SK-N-SH (cell line): ENCODE results near the gene OCA2. TPM values are rescaled to one million over a fixed set of nuclear protein-coding genes. Genes with fewer than 3 reads are reported as not detected.

Experiments
- CTCF ChIA-PET: fragments of 300-600, 350-600 bp; formaldehyde crosslinking; extraction: SDS; loops from one replicate; lab custom pipeline; 2021; lab: Yijun Ruan, JAX
- POLR2A ChIA-PET: fragments of 350-600 bp; sonication (Branson Sonifier 250); formaldehyde crosslinking; extraction: SDS; loops from one replicate; lab custom pipeline; 2020; ENCODE audit warnings: antibody characterized with exemption, inconsistent platforms; lab: Yijun Ruan, JAX
- DNase-seq: peaks from one replicate; pipeline ENCODE4 v3.0.0; 2012
- H2AFZ ChIP-seq: fragments of 200-600 bp; sonication (generic); 2 replicates; pipeline ENCODE4 v1.8.1; 2016; ENCODE audit warnings: antibody characterized with exemption, mild to moderate bottlenecking, low read depth
- H3F3A ChIP-seq: fragments of 200-600 bp; sonication (generic); replicated peaks from 2 replicates; pipeline ENCODE3; 2016; ENCODE audit warnings: antibody characterized with exemption, mild to moderate bottlenecking; ENCODE audit not compliant: insufficient read depth
- H3K27ac ChIP-seq, 2 experiments: fragments of 200-500 bp in 1 of 2; fragments of 200-600 bp in 1 of 2; sonication (Bioruptor generic) in 1 of 2; sonication (generic), shearing (Covaris generic) in 1 of 2; 2 replicates each; pipeline versions ENCODE4 v1.5.1 to v1.6.1; 2014 to 2016; ENCODE audit warnings: low read depth in 2 of 2, inconsistent platforms in 1 of 2, low read length in 1 of 2, mild to moderate bottlenecking in 1 of 2, mixed read lengths in 1 of 2
- H3K27me3 ChIP-seq: fragments of 200-600 bp; sonication (generic), shearing (Covaris generic); 2 replicates; pipeline ENCODE4 v1.6.1; 2016; ENCODE audit warnings: mixed run types; ENCODE audit not compliant: insufficient read depth
- H3K36me3 ChIP-seq, 2 experiments: fragments of 200-500 bp in 1 of 2; fragments of 200-600 bp in 1 of 2; sonication (Bioruptor generic) in 1 of 2; sonication (generic) in 1 of 2; replicated peaks in 1 of 2; 2 replicates each; pipeline versions ENCODE3 to v1.5.1; 2014 to 2016; ENCODE audit warnings: low read length in 1 of 2, mild to moderate bottlenecking in 1 of 2; ENCODE audit not compliant: insufficient read depth in 2 of 2, control insufficient read depth in 1 of 2
- H3K4me1 ChIP-seq, 2 experiments: fragments of 200-500 bp in 1 of 2; fragments of 200-600 bp in 1 of 2; sonication (Bioruptor generic) in 1 of 2; sonication (generic), shearing (Covaris generic) in 1 of 2; 2 replicates each; pipeline versions ENCODE4 v1.5.1 to v1.6.1; 2014 to 2016; ENCODE audit warnings: low read depth in 1 of 2, low read length in 1 of 2, mixed run types in 1 of 2; ENCODE audit not compliant: insufficient read depth in 2 of 2, control insufficient read depth in 1 of 2
- H3K4me2 ChIP-seq: fragments of 200-600 bp; sonication (generic), shearing (Covaris generic); 2 replicates; pipeline ENCODE4 v1.6.1; 2017; ENCODE audit warnings: mixed run types
- H3K4me3 ChIP-seq, 2 experiments: fragments of 200-500 bp in 1 of 2; fragments of 200-600 bp in 1 of 2; sonication (Bioruptor generic) in 1 of 2; sonication (generic), shearing (Covaris generic) in 1 of 2; 2 replicates each; pipeline versions ENCODE4 v1.5.1 to v1.8.1; 2014 to 2016; ENCODE audit warnings: low read depth in 2 of 2, inconsistent platforms in 1 of 2, low read length in 1 of 2, mild to moderate bottlenecking in 1 of 2, mixed read lengths in 1 of 2, moderate library complexity in 1 of 2
- H3K79me2 ChIP-seq: fragments of 200-600 bp; sonication (generic); 2 replicates; pipeline ENCODE4 v1.8.1; 2017; ENCODE audit warnings: mild to moderate bottlenecking; ENCODE audit not compliant: insufficient read depth
- H3K9ac ChIP-seq: fragments of 200-600 bp; sonication (generic); 2 replicates; pipeline ENCODE4 v1.6.1; 2017; ENCODE audit warnings: mixed run types
- H3K9me2 ChIP-seq: fragments of 200-600 bp; sonication (generic); 2 replicates; pipeline ENCODE4 v1.6.1; 2017; ENCODE audit warnings: mixed run types
- H3K9me3 ChIP-seq: fragments of 200-600 bp; sonication (generic); 2 replicates; pipeline ENCODE4 v1.6.1; 2017; ENCODE audit warnings: mixed run types, mild to moderate bottlenecking, moderate library complexity
- H4K20me1 ChIP-seq: fragments of 200-600 bp; sonication (generic); 2 replicates; pipeline ENCODE4 v1.6.1; 2017; ENCODE audit warnings: mild to moderate bottlenecking, mixed run types; ENCODE audit not compliant: insufficient read depth
- CHD2 ChIP-seq: fragments of 150-350 bp; IDR thresholded peaks from 2 replicates; pipeline ENCODE4 v1.6.1; 2018; ENCODE audit warnings: low read length; ENCODE audit not compliant: partially characterized antibody
- EZH2phosphoT487 ChIP-seq: fragments of 200-600 bp; sonication (generic); IDR thresholded peaks from 2 replicates; pipeline ENCODE4 v1.6.1; 2017; ENCODE audit warnings: low read depth, mixed run types, mild to moderate bottlenecking, antibody characterized with exemption, moderate library complexity, borderline replicate concordance
- FOSL2 ChIP-seq: IDR thresholded peaks from 2 replicates; pipeline ENCODE4 v1.4.0; 2012; ENCODE audit warnings: low read depth, mild to moderate bottlenecking, moderate library complexity, borderline replicate concordance
- FOXJ3 ChIP-seq: sonication (generic); formaldehyde crosslinking; IDR thresholded peaks from 2 replicates; pipeline ENCODE4 v1.5.1; 2020; ENCODE audit warnings: mild to moderate bottlenecking, missing genetic modification reagents
- GATA2 ChIP-seq: sonication (generic); formaldehyde crosslinking; IDR thresholded peaks from 2 replicates; pipeline ENCODE4 v1.5.0; 2020; ENCODE audit warnings: mild to moderate bottlenecking, missing genetic modification reagents
- JUND ChIP-seq: IDR thresholded peaks from 2 replicates; pipeline ENCODE4 v1.4.0; 2012
- MXI1 ChIP-seq: IDR thresholded peaks from 2 replicates; pipeline ENCODE4 v1.6.1; 2012; ENCODE audit warnings: mild to moderate bottlenecking, low read depth, low read length, improper control_type of control experiment
- NFIC ChIP-seq: IDR thresholded peaks from 2 replicates; pipeline ENCODE4 v1.4.0; 2012; ENCODE audit warnings: borderline replicate concordance
- NRF1 ChIP-seq: IDR thresholded peaks from 2 replicates; pipeline ENCODE4 v1.6.1; 2012; ENCODE audit warnings: low read depth, mild to moderate bottlenecking, low read length
- POLR2AphosphoS5 ChIP-seq: IDR thresholded peaks from 2 replicates; pipeline ENCODE4 v1.6.1; 2012; ENCODE audit warnings: low read depth, low read length
- TEAD4 ChIP-seq: IDR thresholded peaks from 2 replicates; pipeline ENCODE4 v1.4.0; 2012; ENCODE audit warnings: mild to moderate bottlenecking, borderline replicate concordance; ENCODE audit not compliant: insufficient read depth
- USF1 ChIP-seq: IDR thresholded peaks from 2 replicates; pipeline ENCODE4 v1.4.0; 2012; ENCODE audit warnings: low read depth, borderline replicate concordance
- USF2 ChIP-seq: fragments of 150-350 bp; IDR thresholded peaks from 2 replicates; pipeline ENCODE4 v1.6.1; 2017; ENCODE audit warnings: antibody characterized with exemption, low read length, low read depth, borderline replicate concordance
- YY1 ChIP-seq: IDR thresholded peaks from 2 replicates; pipeline ENCODE4 v1.4.0; 2012; ENCODE audit warnings: low read depth, mild to moderate bottlenecking
- ZBTB33 ChIP-seq: IDR thresholded peaks from 2 replicates; pipeline ENCODE4 v1.4.0; 2012; ENCODE audit warnings: low read depth, borderline replicate concordance
- WGBS: methylation state at CpG from one replicate; pipeline ENCODE4 v1.1.6; 2017; ENCODE audit warnings: low lambda C conversion rate; 5-methylcytosine and 5-hydroxymethylcytosine counted together
- polyA plus RNA-seq, 3 experiments: library from polyadenylated mRNA; depleted of rRNA; stranded (reverse); fragments of >200 nt; gene quantifications; 2 replicates each; pipeline ENCODE4 v1.2.3, GENCODE V29; 2012
- TF ChIP-seq, protein P1 (sequence below): fragments of 150-350 bp; IDR thresholded peaks from 2 replicates; pipeline ENCODE4 v1.6.1; 2016; ENCODE audit warnings: mild to moderate bottlenecking, low read depth, low read length
- TF ChIP-seq, protein P2 (sequence below): IDR thresholded peaks from 2 replicates; pipeline ENCODE4 v1.6.1; 2012; ENCODE audit warnings: mild to moderate bottlenecking, low read depth, low read length, moderate library complexity

The OCA2 gene
- polyA plus RNA-seq, 1 of the 3 experiments (the other 2 are of a cell fraction), result 0.16 TPM

- no peak overlapping the region for H2AFZ ChIP-seq
- TF ChIP-seq NFIC (no peak), ZBTB33 (no peak), GATA2 (CRISPR knock-in tag) (no peak), FOXJ3 (CRISPR knock-in tag) (no peak), EZH2phosphoT487 (no peak), MXI1 (no peak), YY1 (no peak), CHD2 (no peak), FOSL2 (no peak), TEAD4 (no peak), JUND (no peak), USF2 (no peak), NRF1 (no peak), POLR2AphosphoS5 (no peak), USF1 (no peak)
- TF ChIP-seq, protein P1, sequence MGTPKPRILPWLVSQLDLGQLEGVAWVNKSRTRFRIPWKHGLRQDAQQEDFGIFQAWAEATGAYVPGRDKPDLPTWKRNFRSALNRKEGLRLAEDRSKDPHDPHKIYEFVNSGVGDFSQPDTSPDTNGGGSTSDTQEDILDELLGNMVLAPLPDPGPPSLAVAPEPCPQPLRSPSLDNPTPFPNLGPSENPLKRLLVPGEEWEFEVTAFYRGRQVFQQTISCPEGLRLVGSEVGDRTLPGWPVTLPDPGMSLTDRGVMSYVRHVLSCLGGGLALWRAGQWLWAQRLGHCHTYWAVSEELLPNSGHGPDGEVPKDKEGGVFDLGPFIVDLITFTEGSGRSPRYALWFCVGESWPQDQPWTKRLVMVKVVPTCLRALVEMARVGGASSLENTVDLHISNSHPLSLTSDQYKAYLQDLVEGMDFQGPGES, result no peak
- TF ChIP-seq, protein P2, sequence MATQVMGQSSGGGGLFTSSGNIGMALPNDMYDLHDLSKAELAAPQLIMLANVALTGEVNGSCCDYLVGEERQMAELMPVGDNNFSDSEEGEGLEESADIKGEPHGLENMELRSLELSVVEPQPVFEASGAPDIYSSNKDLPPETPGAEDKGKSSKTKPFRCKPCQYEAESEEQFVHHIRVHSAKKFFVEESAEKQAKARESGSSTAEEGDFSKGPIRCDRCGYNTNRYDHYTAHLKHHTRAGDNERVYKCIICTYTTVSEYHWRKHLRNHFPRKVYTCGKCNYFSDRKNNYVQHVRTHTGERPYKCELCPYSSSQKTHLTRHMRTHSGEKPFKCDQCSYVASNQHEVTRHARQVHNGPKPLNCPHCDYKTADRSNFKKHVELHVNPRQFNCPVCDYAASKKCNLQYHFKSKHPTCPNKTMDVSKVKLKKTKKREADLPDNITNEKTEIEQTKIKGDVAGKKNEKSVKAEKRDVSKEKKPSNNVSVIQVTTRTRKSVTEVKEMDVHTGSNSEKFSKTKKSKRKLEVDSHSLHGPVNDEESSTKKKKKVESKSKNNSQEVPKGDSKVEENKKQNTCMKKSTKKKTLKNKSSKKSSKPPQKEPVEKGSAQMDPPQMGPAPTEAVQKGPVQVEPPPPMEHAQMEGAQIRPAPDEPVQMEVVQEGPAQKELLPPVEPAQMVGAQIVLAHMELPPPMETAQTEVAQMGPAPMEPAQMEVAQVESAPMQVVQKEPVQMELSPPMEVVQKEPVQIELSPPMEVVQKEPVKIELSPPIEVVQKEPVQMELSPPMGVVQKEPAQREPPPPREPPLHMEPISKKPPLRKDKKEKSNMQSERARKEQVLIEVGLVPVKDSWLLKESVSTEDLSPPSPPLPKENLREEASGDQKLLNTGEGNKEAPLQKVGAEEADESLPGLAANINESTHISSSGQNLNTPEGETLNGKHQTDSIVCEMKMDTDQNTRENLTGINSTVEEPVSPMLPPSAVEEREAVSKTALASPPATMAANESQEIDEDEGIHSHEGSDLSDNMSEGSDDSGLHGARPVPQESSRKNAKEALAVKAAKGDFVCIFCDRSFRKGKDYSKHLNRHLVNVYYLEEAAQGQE, result no peak
- TF ChIP-seq, all 33 proteins: peak for 0
- H3K9me2 ChIP-seq, result no peaks in the 10 kb centered on the region
- POLR2A ChIA-PET, result no interaction called here
- H3K4me2 ChIP-seq, result no peak overlapping the region
- CTCF ChIA-PET, result no interaction called here
- no peaks in the 10 kb centered on the region for H3K79me2 ChIP-seq
- no peaks in the 10 kb centered on the region for H3K4me1 ChIP-seq
- DNase-seq, result no peak
- H3K4me3 ChIP-seq, result no peak overlapping the region
- no peak overlapping the region for H3K9ac ChIP-seq
- no peak overlapping the region for H3K27ac ChIP-seq
- no peaks in the 10 kb centered on the region for H3K36me3 ChIP-seq
- H4K20me1 ChIP-seq, result no peaks in the 10 kb centered on the region
- H3K9me3 ChIP-seq, result 0 out of 2 replicates have a peak, but pooled peaks cover 2% of the 10 kb centered on the region
- H3K27me3 ChIP-seq, result no peaks in the 10 kb centered on the region
- whole genome bisulfite sequencing, result 35% methylated on average over 2 of the region's 2 CpGs
- H3F3A ChIP-seq, result no peaks in the 10 kb centered on the region
These were observed 235.0 kb downstream of the OCA2 start for GRCh38 chr15:27864086-27864485.
